ENCODE measurements around the gene GRWD1. TPM values are rescaled to one million over a fixed set of nuclear protein-coding genes. Genes with fewer than 3 reads are reported as not detected.
A peak's percentile ranks its signal among the peaks of the same experiment; 100 is the strongest.

Gene GRWD1
- total and polyA plus RNA-seq, 2 of the 4 experiments (the other 2 are of a cell fraction), result 22.0 to 22.5 TPM

GRCh38 chr19:48446579-48446978, 796 bp downstream of the GRWD1 start:
- dilution Hi-C loops (cut with HindIII; ENCODE audit: low sequenced_read_pairs, unreplicated experiment), result no loop called here
- H3K27ac ChIP-seq (ENCODE audit: insufficient read depth, low read length), result peak overlapping the region; percentile 77; the same call in 1 of the 2 replicates
- peak overlapping the region; percentile 58; the same call in 1 of the 2 replicates for H3K4ac ChIP-seq (ENCODE audit: low read depth, low read length)
- peaks cover 21% of the 10 kb centered on the region for H3K36me3 ChIP-seq (ENCODE audit: control insufficient read depth, insufficient read depth, low read length)
- ChIA-PET POLR2A (ENCODE audit: unreplicated experiment) (no interaction called here), CTCF (interaction anchor here (0.6 kb wide), 1 partner anchor 58 kb away, joined by 5 read pairs; no protein-coding TSS in a partner anchor)
- H3K9ac ChIP-seq (ENCODE audit: low read depth, low read length), result peak overlapping the region; percentile 69
- no peak overlapping the region for H2BK120ac ChIP-seq (ENCODE audit: low read depth, low read length)
- no peak overlapping the region for H2BK20ac ChIP-seq (ENCODE audit: low read depth, low read length)
- H2AK9ac ChIP-seq (replicated peaks; ENCODE audit: low read depth, low read length, poor library complexity), result peak overlapping the region; percentile 95
- no peaks in the 10 kb centered on the region for H3K9me3 ChIP-seq (ENCODE audit: control insufficient read depth, insufficient read depth, low read length)
- no peak overlapping the region for H2AFZ ChIP-seq (replicated peaks; ENCODE audit: low read length, poor library complexity)
- 0 out of 2 replicates have a peak overlapping the region, but pooled peaks have one; percentile 14 for H3K23ac ChIP-seq (ENCODE audit: low read depth, low read length)
- no peaks in the 10 kb centered on the region for H4K20me1 ChIP-seq (ENCODE audit: insufficient read depth, low read length)
- no CpG with 5 or more reads among the region's 7 CpGs for WGBS, 2 experiments (ENCODE audit: extremely low coverage in 2 of 2, insufficient read length in 1 of 2)
- no peak overlapping the region for H3K18ac ChIP-seq (ENCODE audit: low read depth, low read length)
- H4K91ac ChIP-seq (ENCODE audit: insufficient read depth, low read depth, low read length), result no peak overlapping the region
- peaks cover 4% of the 10 kb centered on the region for H3K9me1 ChIP-seq (ENCODE audit: insufficient read depth, low read length)
- peaks cover 16% of the 10 kb centered on the region for H3K27me3 ChIP-seq (ENCODE audit: control insufficient read depth, insufficient read depth, low read length)
- DNase-seq (no peak), ATAC-seq (ENCODE audit: low read depth) (no peak)
- TF ChIP-seq, protein P1, sequence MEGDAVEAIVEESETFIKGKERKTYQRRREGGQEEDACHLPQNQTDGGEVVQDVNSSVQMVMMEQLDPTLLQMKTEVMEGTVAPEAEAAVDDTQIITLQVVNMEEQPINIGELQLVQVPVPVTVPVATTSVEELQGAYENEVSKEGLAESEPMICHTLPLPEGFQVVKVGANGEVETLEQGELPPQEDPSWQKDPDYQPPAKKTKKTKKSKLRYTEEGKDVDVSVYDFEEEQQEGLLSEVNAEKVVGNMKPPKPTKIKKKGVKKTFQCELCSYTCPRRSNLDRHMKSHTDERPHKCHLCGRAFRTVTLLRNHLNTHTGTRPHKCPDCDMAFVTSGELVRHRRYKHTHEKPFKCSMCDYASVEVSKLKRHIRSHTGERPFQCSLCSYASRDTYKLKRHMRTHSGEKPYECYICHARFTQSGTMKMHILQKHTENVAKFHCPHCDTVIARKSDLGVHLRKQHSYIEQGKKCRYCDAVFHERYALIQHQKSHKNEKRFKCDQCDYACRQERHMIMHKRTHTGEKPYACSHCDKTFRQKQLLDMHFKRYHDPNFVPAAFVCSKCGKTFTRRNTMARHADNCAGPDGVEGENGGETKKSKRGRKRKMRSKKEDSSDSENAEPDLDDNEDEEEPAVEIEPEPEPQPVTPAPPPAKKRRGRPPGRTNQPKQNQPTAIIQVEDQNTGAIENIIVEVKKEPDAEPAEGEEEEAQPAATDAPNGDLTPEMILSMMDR (conservative IDR thresholded peaks at IDR 0.05; ENCODE audit: low read depth, low read length), result no peak
- TF ChIP-seq SMC3 (IDR thresholded peaks at IDR 0.05; ENCODE audit: low read depth, low read length), result no peak
- TF ChIP-seq, protein P2, sequence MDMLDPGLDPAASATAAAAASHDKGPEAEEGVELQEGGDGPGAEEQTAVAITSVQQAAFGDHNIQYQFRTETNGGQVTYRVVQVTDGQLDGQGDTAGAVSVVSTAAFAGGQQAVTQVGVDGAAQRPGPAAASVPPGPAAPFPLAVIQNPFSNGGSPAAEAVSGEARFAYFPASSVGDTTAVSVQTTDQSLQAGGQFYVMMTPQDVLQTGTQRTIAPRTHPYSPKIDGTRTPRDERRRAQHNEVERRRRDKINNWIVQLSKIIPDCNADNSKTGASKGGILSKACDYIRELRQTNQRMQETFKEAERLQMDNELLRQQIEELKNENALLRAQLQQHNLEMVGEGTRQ (IDR thresholded peaks at IDR 0.05; ENCODE audit: low read depth, low read length), result no peak
- TF ChIP-seq RAD21 (IDR thresholded peaks at IDR 0.05; ENCODE audit: low read length), result no peak
- TF ChIP-seq CHD1 (IDR thresholded peaks at IDR 0.05; ENCODE audit: low read depth, low read length), result no peak
- TF ChIP-seq RCOR1 (IDR thresholded peaks at IDR 0.05; ENCODE audit: insufficient replicate concordance, low read length), result no peak
- TF ChIP-seq POLR2A (IDR thresholded peaks at IDR 0.05; ENCODE audit: low read depth, low read length), result no peak
- no peak for TF ChIP-seq NFE2L2 (IDR thresholded peaks at IDR 0.05; ENCODE audit: low read depth, low read length)
- TF ChIP-seq MXI1 (IDR thresholded peaks at IDR 0.05; ENCODE audit: borderline replicate concordance, low read depth, low read length), result no peak
- TF ChIP-seq CEBPB (IDR thresholded peaks at IDR 0.05; ENCODE audit: low read depth, low read length), result no peak
- TF ChIP-seq MAFK (IDR thresholded peaks at IDR 0.05; ENCODE audit: low read depth, low read length), result no peak
- TF ChIP-seq FOS (IDR thresholded peaks at IDR 0.05; ENCODE audit: low read depth, low read length), result no peak
- no peak for TF ChIP-seq RFX5 (IDR thresholded peaks at IDR 0.05; ENCODE audit: low read depth, low read length)
- no peak for TF ChIP-seq BHLHE40 (IDR thresholded peaks at IDR 0.05; ENCODE audit: low read depth, low read length)
- TF ChIP-seq MAZ (IDR thresholded peaks at IDR 0.05; ENCODE audit: borderline replicate concordance, low read depth, low read length), result no peak
- no peak for TF ChIP-seq ELK1 (IDR thresholded peaks at IDR 0.05; ENCODE audit: borderline replicate concordance, low read depth, low read length)
- H3K56ac ChIP-seq (ENCODE audit: extremely low read depth, insufficient read depth, low read length), result no peak overlapping the region
- 0 out of 2 replicates have a peak overlapping the region, but pooled peaks have one; percentile 15 for H4K5ac ChIP-seq (ENCODE audit: low read depth, low read length)
- 0 out of 2 replicates have a peak overlapping the region, but pooled peaks have one; percentile 69 for H2AK5ac ChIP-seq (ENCODE audit: low read depth, low read length)
- peak overlapping the region; percentile 12 to 94; a peak in 2 of 4 replicates for H4K8ac ChIP-seq (ENCODE audit: low read depth in 2 of 2, low read length in 2 of 2)
- intact Hi-C loops (cut with micrococcal nuclease), result no loop called here
- in situ Hi-C loops (cut with MboI; ENCODE audit: low sequenced_read_pairs), result no loop called here
- H3K4me2 ChIP-seq (ENCODE audit: low read depth, low read length), result peak overlapping the region; percentile 93
- TSS peak; percentile 63 for BruUV-seq (replicated peaks)
- H3K4me1 ChIP-seq (ENCODE audit: control insufficient read depth, insufficient read depth, low read length), result peaks cover 8% of the 10 kb centered on the region
- no peak overlapping the region for H2BK5ac ChIP-seq (ENCODE audit: low read depth, low read length, poor library complexity, severe bottlenecking)
- H2BK15ac ChIP-seq (ENCODE audit: low read depth, low read length), result no peak overlapping the region
- peak overlapping the region; percentile 53 for H3K4me3 ChIP-seq (ENCODE audit: insufficient read depth, low read depth, low read length)
- no peak overlapping the region for H3K14ac ChIP-seq (replicated peaks; ENCODE audit: low read depth, low read length)
- peaks cover 7 to 24% of the 10 kb centered on the region in 2 experiments for H3K79me1 ChIP-seq (ENCODE audit: low read depth in 1 of 2, low read length in 2 of 2)
